CD4-positive, alpha-beta T cell treated with Interferon alpha-2 for 1 hour (primary cell): Measurements from ENCODE around the gene TRIM72.
"Not testable (repeated sequence)": the region's sequence is repeated elsewhere in the genome, so short reads cannot be mapped to it uniquely, and the experiment has no call there.

Experiments used
- DNase-seq, 2 donors: peaks; one replicate each; pipeline ENCODE4 v3.0.0-alpha.2; 2020 to 2022

Gene TRIM72

DNA sequence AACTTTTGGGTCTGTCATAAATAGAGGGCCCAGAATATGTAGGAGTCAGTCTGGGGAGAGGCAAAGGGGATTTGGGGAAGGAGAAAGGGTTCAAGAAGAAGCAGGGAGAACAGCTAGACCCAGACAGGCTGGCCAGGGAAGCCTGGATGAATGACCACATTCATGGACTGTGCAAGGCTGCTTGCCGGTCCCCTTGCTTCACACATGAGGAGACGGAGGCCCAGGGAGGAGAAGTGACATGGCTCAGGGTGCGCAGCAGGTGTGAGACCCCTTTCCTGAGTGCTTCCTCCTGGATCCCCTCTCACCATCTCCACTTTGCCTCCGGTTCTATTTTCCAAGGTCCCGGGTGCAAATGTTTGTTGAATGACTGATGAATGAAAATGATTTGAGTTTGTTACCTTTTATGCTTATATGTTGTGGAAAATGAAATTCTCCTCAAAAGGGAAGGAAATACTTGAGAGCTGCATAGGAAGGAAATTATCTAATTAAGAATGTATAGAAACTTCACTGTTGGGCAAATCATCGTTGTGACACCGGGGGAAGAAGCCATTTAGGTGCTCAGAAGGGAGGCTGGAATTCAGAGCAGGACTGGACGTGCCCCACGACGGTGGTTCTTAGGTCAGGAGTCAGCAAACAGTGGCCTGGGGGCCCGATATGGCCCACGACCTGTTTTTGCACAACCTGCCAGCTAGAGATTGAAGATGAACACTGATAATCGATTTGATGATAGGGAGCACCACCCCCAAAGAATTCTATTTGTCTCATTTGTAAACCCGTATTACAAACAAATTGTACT, 46.4 kb downstream of the TRIM72 start:
- DNase-seq: no peak

- no peak for DNase-seq
Observed at GRCh38 chr16:31262084-31262483, 48.2 kb downstream of the TRIM72 start.

DNA sequence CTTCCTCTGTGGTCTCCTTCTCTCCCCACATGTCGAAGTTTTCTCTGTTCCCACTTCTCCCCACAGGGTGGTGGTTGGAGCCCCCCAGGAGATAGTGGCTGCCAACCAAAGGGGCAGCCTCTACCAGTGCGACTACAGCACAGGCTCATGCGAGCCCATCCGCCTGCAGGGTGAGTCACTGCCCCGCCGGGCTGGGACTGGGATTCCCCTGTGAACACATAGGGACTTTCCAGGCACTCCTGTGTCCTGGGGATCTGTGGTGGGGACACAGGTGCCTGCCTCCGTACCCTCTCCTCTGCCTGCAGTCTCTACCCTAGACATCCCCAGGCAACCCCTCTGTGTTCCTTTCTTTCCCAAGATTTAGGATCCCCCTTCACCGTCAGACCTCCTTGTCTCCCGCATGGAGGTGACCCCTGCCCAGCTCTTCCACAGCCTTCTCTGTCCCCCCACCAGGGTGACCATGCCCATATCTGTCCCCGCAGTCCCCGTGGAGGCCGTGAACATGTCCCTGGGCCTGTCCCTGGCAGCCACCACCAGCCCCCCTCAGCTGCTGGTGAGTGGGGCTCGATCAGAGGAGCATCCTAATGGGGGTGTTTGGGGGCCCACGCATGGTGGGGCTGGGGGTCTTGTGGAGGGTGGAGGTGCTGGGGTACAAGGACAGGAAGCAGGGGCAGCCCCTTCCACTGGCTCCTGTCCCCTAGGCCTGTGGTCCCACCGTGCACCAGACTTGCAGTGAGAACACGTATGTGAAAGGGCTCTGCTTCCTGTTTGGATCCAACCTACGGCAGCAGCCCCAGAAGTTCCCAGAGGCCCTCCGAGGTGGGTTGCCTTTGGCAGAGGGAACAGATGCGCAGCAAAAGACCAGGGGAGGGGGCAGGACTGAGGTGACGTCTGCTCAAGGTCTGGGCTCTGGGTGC, 51.7 kb downstream of the TRIM72 start:
- DNase-seq: peak; percentile 60 to 66

DNA sequence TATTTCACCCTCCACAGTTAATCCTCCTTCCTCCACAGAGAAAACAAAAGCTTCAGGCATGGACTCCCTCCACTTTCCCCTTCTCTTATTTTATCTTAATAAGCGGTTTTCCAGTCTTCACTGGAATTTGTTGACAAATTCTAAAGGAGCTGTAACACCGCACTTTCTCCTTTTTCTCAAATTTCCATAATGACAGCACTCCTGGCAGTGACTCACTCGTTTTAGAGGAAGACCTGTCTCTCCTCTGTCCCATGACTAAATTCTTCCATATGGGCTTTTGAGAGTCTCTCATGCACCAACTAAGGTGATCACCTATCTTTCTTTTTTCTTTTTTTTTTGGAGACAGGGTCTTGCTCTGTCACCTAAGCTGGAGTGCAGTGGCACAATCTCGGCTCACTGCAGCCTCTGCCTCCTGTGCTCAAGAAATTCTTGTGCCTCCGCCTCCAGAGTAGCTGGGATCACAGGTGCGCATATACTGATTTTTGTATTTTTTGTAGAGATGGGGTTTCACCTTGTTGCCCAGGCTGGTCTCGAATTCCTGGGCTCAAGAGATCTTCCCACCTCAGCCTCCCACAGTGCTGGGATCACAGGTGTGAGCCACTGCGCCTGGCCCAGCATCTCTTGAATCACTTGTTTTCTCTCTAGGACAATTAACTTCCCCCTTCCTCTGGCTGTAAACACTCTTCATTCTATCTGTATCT, 53.6 kb downstream of the TRIM72 start:
- no peak for DNase-seq

- no peak for DNase-seq
Observed at GRCh38 chr16:31268033-31268365, 54.1 kb downstream of the TRIM72 start.

DNA sequence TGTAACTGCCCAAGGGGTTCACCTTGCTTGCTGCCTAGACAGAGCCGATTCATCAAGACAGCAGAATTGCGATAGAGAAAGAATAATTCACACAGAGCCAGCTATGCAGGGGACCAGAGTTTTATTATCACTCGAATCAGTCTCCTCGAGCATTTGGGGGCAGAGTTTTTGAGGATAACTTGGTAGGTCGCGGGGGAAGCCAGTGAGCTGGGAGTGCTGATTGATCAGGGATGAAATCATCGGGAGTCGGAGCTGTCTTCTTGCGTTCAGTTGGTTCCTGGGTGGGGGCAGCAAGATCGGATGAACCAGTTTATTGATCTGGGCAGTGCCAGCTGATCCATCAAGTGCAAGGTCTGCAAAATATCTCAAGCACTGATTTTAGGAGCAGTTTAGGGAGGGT, 55.0 kb downstream of the TRIM72 start:
- no peak for DNase-seq

GRCh38 chr16:31269541-31269940, 55.6 kb downstream of the TRIM72 start:
- no peak for DNase-seq

- DNase-seq: not testable (repeated sequence)
Observed at GRCh38 chr16:31269973-31270372, 56.1 kb downstream of the TRIM72 start.

GRCh38 chr16:31270795-31271194, 56.9 kb downstream of the TRIM72 start:
- DNase-seq: no peak

DNA sequence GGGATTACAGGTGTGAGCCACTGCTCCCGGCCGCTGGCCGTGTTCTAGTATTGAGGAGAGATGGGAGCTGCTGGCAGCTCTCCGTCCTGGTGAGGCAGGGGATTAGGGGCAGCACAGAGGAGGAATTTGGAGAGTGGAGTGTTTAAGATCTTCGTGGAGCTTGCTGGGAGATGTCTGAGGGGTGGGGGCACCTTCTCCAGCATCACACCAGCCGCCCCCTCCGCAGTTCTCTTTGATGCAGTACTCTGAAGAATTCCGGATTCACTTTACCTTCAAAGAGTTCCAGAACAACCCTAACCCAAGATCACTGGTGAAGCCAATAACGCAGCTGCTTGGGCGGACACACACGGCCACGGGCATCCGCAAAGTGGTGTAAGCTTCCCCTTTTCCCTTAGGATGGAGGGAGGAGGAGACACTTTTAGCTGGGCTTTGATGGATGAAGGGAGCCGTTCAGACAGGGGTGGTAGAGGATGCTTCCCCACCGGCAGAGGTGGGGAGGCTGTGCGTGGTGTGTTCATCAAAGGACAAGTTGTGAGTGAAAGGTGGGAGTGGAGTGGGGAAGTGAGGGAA, 57.8 kb downstream of the TRIM72 start:
- no peak for DNase-seq

DNA sequence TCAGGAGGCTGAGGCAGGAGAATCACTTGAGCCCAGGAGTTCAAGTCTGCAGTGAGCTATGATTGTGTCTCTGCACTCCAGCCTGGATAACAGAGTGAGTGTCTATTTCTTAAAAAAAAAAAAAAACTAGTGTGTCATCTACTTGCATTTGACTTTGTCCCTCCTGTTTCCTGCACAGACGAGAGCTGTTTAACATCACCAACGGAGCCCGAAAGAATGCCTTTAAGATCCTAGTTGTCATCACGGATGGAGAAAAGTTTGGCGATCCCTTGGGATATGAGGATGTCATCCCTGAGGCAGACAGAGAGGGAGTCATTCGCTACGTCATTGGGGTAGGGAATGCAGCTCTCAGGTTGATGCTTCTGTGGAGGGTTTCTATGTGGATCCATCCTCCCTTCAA, 59.3 kb downstream of the TRIM72 start:
- no peak for DNase-seq

GRCh38 chr16:31273676-31274075, 59.8 kb downstream of the TRIM72 start:
- no peak for DNase-seq

DNA sequence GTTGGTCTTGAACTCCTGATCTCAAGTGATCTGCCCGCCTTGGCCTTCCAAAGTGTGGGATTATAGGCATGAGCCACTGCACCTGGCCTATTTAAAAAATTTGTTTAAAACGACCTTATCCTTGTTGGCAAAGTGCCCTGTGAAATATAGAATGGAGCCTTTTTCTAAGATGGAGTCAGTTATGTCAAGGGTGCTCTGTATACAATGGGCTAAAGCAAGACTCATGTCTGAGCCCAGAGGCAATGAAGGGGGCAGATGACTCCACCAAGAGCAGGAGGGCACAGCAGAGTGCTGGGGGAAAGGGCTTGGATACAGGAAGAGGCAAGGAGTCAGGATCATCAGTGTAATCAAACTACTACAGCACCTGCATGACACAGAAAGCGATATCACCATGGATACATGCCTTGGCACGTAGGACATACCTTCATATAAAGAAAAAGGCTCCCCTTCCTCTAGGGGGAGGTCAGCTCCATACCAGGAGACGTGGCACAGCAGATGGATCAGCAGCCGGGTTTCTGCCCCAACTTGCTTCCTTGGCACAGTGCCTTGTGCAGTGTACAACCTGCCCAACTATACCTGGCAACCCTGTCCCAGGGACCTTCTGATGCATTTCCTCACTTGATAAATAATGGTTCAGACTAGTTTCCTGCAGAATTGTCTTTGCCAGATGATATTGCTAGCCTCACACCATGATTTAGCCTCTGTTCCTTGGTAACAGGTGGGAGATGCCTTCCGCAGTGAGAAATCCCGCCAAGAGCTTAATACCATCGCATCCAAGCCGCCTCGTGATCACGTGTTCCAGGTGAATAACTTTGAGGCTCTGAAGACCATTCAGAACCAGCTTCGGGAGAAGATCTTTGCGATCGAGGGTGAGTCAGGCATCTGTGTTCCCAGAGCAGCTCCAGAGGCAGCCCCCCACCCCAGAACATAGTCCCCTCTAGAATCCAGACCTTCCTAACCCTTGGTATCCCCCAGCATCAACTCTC, 61.2 kb downstream of the TRIM72 start:
- no peak for DNase-seq

DNA sequence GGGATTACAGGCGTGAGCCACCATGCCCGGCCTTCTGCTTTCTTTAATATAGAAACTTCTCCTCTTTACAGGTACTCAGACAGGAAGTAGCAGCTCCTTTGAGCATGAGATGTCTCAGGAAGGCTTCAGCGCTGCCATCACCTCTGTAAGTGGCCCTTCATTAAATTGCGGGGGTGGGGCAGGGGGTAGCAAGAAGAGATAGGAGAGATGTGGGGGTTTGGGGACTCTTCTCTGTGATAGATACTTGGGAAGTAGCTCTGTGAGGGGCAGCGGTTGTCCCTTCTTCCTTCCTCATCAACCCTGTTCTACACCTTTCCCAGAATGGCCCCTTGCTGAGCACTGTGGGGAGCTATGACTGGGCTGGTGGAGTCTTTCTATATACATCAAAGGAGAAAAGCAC, 62.7 kb downstream of the TRIM72 start:
- DNase-seq: no peak

GRCh38 chr16:31277659-31278260, 63.8 kb downstream of the TRIM72 start:
- DNase-seq: no peak

- not testable (repeated sequence) for DNase-seq
Observed at GRCh38 chr16:31278853-31279252, 64.9 kb downstream of the TRIM72 start.
